Measurements from ENCODE around the gene FAM124A.

Gene FAM124A

GRCh38 chr13:51243832-51244231 is 21.6 kb downstream of the FAM124A start:
- no peak for DNase-seq

- no peak for DNase-seq
Measured at GRCh38 chr13:51244637-51245405, 22.6 kb downstream of the FAM124A start.

GRCh38 chr13:51245583-51245982 is 23.4 kb downstream of the FAM124A start:
- DNase-seq, result no peak

- DNase-seq, result no peak
Measured at GRCh38 chr13:51246025-51246417, 23.8 kb downstream of the FAM124A start.

- DNase-seq, result no peak
Measured at GRCh38 chr13:51246418-51247277, 24.4 kb downstream of the FAM124A start.

GRCh38 chr13:51249255-51249654 is 27.1 kb downstream of the FAM124A start:
- DNase-seq, result no peak

GRCh38 chr13:51249770-51250741 is 27.9 kb downstream of the FAM124A start:
- DNase-seq, result no peak

GRCh38 chr13:51251480-51251879 is 29.3 kb downstream of the FAM124A start:
- DNase-seq, result no peak

GRCh38 chr13:51252954-51253532 is 30.8 kb downstream of the FAM124A start:
- no peak for DNase-seq

GRCh38 chr13:51255556-51255955 is 33.4 kb downstream of the FAM124A start:
- DNase-seq, result no peak

- no peak for DNase-seq
Measured at GRCh38 chr13:51257187-51257586, 35.0 kb downstream of the FAM124A start.

GRCh38 chr13:51258612-51259548 is 36.7 kb downstream of the FAM124A start:
- no peak for DNase-seq

GRCh38 chr13:51260154-51260553 is 38.0 kb downstream of the FAM124A start:
- no peak for DNase-seq

- DNase-seq, result no peak
Measured at GRCh38 chr13:51261610-51262249, 39.5 kb downstream of the FAM124A start.

GRCh38 chr13:51262501-51263211 is 40.5 kb downstream of the FAM124A start:
- no peak for DNase-seq

GRCh38 chr13:51266642-51267041 is 44.4 kb downstream of the FAM124A start:
- no peak for DNase-seq

GRCh38 chr13:51267622-51268021 is 45.4 kb downstream of the FAM124A start:
- no peak for DNase-seq

- DNase-seq, result no peak
Measured at GRCh38 chr13:51269039-51269438, 46.8 kb downstream of the FAM124A start.

GRCh38 chr13:51270623-51271415 is 48.6 kb downstream of the FAM124A start:
- DNase-seq, result no peak

Data from effector CD4-positive, alpha-beta T cell (primary cell).